ENCODE data around the gene OSBPL8. TPM values are rescaled to one million over a fixed set of nuclear protein-coding genes. Genes with fewer than 3 reads are reported as not detected.

OSBPL8 gene
- total RNA-seq, 4 donors from 2014 or later = 25.6 to 46.0 (median 43.4) TPM

DNA sequence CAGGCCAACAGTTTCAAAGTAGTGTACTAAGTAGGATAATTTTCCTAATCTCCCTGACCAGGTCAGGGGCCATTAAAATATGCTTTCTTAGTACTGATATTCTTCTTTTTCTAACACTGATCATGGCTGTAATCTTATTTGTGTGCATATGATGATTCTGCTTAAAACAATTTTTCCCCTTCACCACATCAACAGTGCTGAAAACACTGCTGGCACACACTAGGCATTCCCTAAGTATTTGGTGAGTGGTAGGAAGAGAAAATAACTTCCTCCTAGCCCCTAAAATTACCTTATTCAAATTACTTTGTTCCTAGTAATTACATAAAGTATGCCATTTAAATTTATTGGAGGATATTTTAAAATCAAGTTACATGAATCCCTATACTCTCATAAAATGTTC, 161.5 kb downstream of the OSBPL8 start:
- H3K27me3 ChIP-seq = no peaks in the 10 kb centered on the region
- in situ Hi-C loops (cut with MboI; ENCODE audit: low sequenced_read_pairs in 4 of 4) = loop anchor here in 1 of 4 donors (25.0 kb wide), 1 partner anchor 164 kb away; the partner anchor contains the start of gene OSBPL8
- no peaks in the 10 kb centered on the region for H3K9me3 ChIP-seq
- H3K4me3 ChIP-seq = no peak overlapping the region
- no peak overlapping the region for H3K27ac ChIP-seq
- DNase-seq (no peak), ATAC-seq (no peak)
- peaks cover 0 to 23% of the 10 kb centered on the region in 2 donors for H3K36me3 ChIP-seq
- intact Hi-C loops (cut with DNase I; ENCODE audit: low total_unique reads) = no loop called here
- H3K4me1 ChIP-seq = no peaks in the 10 kb centered on the region
- TF ChIP-seq, protein P1, sequence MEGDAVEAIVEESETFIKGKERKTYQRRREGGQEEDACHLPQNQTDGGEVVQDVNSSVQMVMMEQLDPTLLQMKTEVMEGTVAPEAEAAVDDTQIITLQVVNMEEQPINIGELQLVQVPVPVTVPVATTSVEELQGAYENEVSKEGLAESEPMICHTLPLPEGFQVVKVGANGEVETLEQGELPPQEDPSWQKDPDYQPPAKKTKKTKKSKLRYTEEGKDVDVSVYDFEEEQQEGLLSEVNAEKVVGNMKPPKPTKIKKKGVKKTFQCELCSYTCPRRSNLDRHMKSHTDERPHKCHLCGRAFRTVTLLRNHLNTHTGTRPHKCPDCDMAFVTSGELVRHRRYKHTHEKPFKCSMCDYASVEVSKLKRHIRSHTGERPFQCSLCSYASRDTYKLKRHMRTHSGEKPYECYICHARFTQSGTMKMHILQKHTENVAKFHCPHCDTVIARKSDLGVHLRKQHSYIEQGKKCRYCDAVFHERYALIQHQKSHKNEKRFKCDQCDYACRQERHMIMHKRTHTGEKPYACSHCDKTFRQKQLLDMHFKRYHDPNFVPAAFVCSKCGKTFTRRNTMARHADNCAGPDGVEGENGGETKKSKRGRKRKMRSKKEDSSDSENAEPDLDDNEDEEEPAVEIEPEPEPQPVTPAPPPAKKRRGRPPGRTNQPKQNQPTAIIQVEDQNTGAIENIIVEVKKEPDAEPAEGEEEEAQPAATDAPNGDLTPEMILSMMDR (IDR thresholded peaks at IDR 0.05 in 4 of 5, conservative IDR thresholded peaks at IDR 0.05 in 1 of 5) = no peak
- no peak for TF ChIP-seq POLR2A (IDR thresholded peaks at IDR 0.05)

DNA sequence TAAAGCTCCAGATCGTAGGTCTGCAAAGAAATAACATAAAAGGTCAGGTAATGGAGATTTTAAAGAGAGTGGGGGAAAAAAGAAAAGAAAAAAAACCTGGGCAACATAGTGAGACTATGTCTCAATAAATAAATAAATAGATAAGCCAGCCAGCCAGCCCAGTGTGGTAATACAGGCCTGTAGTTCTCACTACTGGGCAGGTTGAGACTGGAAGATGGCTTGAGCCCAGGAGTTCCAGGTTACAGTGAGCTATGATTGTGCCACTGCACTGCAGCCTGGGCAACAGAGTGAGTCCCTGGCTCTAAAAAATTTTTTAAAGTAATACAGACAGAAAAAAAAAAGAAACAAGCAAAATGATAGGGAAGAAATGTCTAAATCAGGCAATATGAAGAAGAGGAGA, 168.1 kb downstream of the OSBPL8 start:
- TF ChIP-seq, protein P1 (IDR thresholded peaks at IDR 0.05 in 4 of 5, conservative IDR thresholded peaks at IDR 0.05 in 1 of 5) = no peak
- no peak for TF ChIP-seq POLR2A (IDR thresholded peaks at IDR 0.05)
- intact Hi-C loops (cut with DNase I; ENCODE audit: low total_unique reads) = no loop called here
- in situ Hi-C loops (cut with MboI; ENCODE audit: low sequenced_read_pairs in 4 of 4) = loop anchor here in 1 of 4 donors (25.0 kb wide), 1 partner anchor 171 kb away; the partner anchor contains the start of gene OSBPL8
- Histone ChIP-seq H3K27me3 (no peaks in the 10 kb centered on the region), H3K4me1 (peaks cover 0 to 3% of the 10 kb centered on the region in 2 donors), H3K9me3 (no peaks in the 10 kb centered on the region), H3K4me3 (no peak overlapping the region), H3K27ac (peak overlapping the region in 2 of 4 donors; percentile 1 to 12), H3K36me3 (peaks cover 0 to 36% of the 10 kb centered on the region in 2 donors)
- DNase-seq = peak in 1 of 2 donors; percentile 70
- ATAC-seq = peak; percentile 30 to 91

DNA sequence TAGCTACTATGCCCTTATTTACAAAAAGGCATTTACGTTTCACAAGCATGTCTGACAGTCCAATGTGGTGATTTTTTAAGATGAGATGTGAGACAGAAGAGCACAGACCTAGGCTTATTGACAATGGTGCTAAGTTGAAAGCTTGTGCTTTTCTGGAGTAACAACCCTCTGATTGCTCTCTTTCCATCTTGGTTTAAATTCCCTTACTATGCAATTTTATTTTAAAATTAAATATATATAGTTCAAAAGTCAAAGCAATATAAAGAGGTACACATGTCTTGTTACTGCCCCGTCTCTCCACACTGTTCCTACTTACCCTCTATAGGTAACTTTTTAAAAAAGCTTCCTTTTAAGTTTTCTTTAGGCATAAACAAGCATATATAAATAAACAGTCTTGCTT, 172.0 kb downstream of the OSBPL8 start:
- in situ Hi-C loops (cut with MboI; ENCODE audit: low sequenced_read_pairs in 4 of 4) = loop anchor here in 1 of 4 donors (25.0 kb wide), 1 partner anchor 175 kb away; the partner anchor contains the start of gene OSBPL8

DNA sequence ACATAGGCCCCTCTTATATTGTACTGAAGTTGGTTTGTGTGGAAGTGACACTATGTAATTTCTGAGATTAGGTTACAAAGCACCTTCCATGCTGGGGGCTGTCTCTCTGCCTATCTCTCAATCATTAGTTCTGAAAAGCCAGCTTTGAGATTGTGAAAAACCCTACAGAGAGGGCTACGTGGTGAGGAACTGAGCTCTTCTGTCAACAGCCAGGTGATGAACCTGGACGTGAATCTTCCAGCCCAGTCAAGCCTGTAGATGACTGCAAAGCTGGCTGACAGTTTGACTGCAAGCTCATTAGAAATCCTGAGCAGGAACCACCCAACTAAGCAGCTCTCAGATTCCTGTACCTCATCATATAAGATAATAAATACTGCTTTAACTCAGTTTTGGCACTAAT, 175.0 kb downstream of the OSBPL8 start:
- intact Hi-C loops (cut with DNase I; ENCODE audit: low total_unique reads) = loop anchor here (5.0 to 10.0 kb wide), 3 partner anchors 73 to 200 kb away; partner anchors contain the start of gene OSBPL8
- ATAC-seq = peak in 1 of 2 donors; percentile 53
- Histone ChIP-seq H3K9me3 (no peaks in the 10 kb centered on the region), H3K36me3 (peaks cover 0 to 44% of the 10 kb centered on the region in 2 donors), H3K27ac (peak overlapping the region in 2 of 4 donors; percentile 45 to 57), H3K4me1 (peaks cover 19% of the 10 kb centered on the region in 2 donors), H3K4me3 (no peak overlapping the region), H3K27me3 (no peaks in the 10 kb centered on the region)
- DNase-seq = peak in 1 of 2 donors; percentile 22
- no peak for TF ChIP-seq POLR2A (IDR thresholded peaks at IDR 0.05)
- TF ChIP-seq, protein P1 (IDR thresholded peaks at IDR 0.05 in 4 of 5, conservative IDR thresholded peaks at IDR 0.05 in 1 of 5) = no peak
- in situ Hi-C loops (cut with MboI; ENCODE audit: low sequenced_read_pairs in 4 of 4) = loop anchor here in 1 of 4 donors (25.0 kb wide), 1 partner anchor 178 kb away; the partner anchor contains the start of gene OSBPL8

More for the DNA sequence above, 172.0 kb downstream of the OSBPL8 start:
- no peak for ATAC-seq
- H3K27me3 ChIP-seq = no peaks in the 10 kb centered on the region
- no peak overlapping the region for H3K27ac ChIP-seq
- peaks cover 19% of the 10 kb centered on the region in 2 donors for H3K4me1 ChIP-seq
- intact Hi-C loops (cut with DNase I; ENCODE audit: low total_unique reads) = loop anchor here (10.0 kb wide), 2 partner anchors 167 to 197 kb away; partner anchors contain the start of gene OSBPL8
- H3K9me3 ChIP-seq = no peaks in the 10 kb centered on the region
- H3K36me3 ChIP-seq = peaks cover 0 to 53% of the 10 kb centered on the region in 2 donors
- H3K4me3 ChIP-seq = no peak overlapping the region
- no peak for TF ChIP-seq POLR2A (IDR thresholded peaks at IDR 0.05)
- TF ChIP-seq, protein P1 (IDR thresholded peaks at IDR 0.05 in 4 of 5, conservative IDR thresholded peaks at IDR 0.05 in 1 of 5) = no peak
- DNase-seq = no peak
